Measurements from ENCODE around the gene TMEM45B. TPM values are rescaled to one million over a fixed set of nuclear protein-coding genes. Genes with fewer than 3 reads are reported as not detected.
"Not testable (repeated sequence)": the region's sequence is repeated elsewhere in the genome, so short reads cannot be mapped to it uniquely, and the experiment has no call there.

The TMEM45B gene
- not detected in 2 replicates for total RNA-seq (2014; rRNA removed)
- 0.05 TPM for polyA plus RNA-seq (2012)

GRCh38 chr11:129815596-129816461 lies at the start of gene TMEM45B:
TMEM45B (plus strand) TSS chr11:129815848; CDS start chr11:129852483, 36,635 bp downstream.
- no peak for DNase-seq (ENCODE audit: low read depth)

GRCh38 chr11:129766898-129767604 lies 48.6 kb upstream of the TMEM45B start:
- DNase-seq (ENCODE audit: low read depth), result no peak

DNA sequence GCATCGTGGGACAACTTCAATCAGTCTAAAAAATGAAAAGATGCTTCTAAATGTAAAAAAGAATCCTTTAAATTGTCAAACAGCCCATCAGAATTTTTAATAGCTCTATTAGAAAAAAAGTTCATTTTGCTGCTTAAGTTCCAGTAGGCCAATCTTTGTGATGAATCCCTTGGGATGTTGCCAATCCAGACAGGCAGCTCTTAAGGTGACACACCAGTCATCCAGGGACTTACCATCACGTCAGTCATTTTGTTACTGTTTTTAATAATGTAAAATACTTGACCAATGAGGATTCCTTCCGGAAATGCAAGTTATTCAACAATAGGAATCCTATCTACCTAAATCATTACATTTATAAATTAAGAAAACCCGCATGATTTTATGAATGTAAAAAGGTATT lies 47.8 kb upstream of the TMEM45B start:
- no peak for DNase-seq (ENCODE audit: low read depth)

GRCh38 chr11:129768356-129768755 lies 47.3 kb upstream of the TMEM45B start:
- no peak for DNase-seq (ENCODE audit: low read depth)

DNA sequence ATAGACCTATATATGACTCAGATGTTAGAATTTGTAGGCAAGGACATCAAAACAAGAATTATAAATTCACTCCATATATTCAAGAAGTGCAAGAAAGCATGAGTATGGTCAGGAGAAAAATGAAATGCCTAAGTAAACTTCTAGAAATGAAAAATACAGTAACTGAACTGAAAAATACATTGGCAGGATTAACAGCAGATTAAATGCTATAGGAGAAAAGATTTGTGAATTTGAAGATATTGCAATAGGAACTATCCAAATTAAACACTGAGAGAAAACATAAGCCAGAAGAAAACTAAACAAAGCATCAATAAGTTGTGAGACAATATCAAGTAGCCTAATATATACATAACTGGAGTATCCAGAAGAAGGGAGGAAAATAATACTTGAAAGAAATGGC lies 46.6 kb upstream of the TMEM45B start:
- DNase-seq (ENCODE audit: low read depth), result no peak

DNA sequence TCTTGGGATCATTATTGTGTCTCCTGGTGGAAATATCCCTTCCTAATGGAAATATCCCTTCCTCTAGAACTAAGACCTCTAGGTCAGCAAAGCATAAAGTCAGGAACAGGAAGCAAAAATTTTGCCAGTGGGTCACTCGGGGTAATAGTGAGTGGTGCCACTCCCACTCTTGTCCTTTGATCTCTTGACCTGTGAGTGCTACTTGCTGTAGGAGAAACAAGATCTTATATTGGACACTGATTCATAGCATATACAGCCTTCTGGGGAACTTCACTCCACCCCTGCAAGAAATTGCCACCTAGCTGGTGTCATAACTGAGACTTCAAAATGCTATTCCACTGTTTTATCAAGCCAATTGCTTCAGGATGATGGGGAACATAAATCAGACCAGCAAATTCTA lies 44.7 kb upstream of the TMEM45B start:
- no peak for DNase-seq (ENCODE audit: low read depth)

- DNase-seq (ENCODE audit: low read depth), result not testable (repeated sequence)
Observed at GRCh38 chr11:129771456-129771855, 44.2 kb upstream of the TMEM45B start.

- DNase-seq (ENCODE audit: low read depth), result no peak
Observed at GRCh38 chr11:129778877-129779276, 36.8 kb upstream of the TMEM45B start.

DNA sequence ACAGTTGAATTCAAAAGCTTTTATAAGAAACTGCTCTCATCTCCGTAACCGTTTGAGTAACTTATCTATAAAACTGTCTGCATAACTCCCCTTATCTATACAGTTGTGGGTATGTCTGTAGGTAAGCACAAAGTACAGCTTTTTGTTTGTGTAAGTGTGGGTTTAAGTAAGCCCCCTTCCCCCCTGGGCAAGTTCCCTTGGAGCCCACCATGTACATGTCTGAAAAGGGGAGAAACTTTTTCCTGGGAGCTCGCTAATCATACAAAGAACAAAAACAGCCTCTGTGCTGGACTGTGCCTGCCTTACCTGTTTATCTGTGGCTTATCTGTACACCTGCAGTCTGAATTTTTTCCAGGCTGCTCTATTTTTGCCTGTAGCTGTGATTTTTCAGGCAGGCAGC lies 36.3 kb upstream of the TMEM45B start:
- no peak for DNase-seq (ENCODE audit: low read depth)

DNA sequence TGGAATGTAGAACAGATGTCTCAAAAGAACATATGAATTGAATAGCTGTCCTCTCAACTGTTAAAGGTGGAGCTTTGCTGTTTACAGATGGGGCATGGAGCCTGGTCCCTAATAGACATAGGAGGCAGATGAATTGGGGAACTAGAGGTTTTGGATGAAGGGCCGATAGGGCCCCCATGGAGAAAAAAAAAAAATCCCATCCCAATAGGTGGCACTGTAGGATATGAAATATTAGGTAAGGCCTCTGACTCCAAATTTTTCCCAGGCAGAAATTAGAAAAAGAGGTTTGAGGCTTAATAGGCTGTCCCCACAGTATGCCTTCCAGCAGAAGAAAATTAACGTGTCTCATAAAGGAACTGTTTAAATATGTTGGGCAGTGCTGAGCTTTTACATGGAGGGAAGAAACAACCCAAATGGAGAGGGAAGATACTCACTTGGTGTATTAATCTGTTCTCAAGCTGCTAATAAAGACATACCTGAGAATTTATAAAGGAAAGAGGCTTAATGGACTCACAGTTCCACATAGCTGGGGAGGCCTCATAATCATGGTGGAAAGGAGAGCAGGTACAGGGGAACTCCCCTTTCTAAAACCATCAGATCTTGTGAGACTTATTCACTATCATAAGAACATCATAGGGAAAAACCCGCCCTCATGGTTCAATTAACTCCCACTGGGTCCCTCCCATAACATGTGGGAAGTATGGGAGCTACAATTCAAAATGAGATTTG lies 30.1 kb upstream of the TMEM45B start:
- DNase-seq (ENCODE audit: low read depth), result peak; percentile 27

DNA sequence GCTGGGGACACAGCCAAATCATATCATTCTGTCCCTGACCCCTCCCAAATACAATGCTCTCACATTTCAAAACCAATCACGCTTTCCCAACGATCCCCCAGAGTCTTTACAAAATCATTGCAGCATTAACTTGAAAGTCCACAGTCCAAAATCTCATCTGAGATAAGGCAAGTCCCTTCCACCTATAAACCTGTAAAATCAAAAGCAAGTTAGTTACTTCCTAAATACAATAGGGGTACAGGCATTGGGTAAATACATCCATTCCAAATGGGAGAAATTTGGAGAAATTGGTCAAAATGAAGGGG lies 29.6 kb upstream of the TMEM45B start:
- DNase-seq (ENCODE audit: low read depth), result not testable (repeated sequence)

DNA sequence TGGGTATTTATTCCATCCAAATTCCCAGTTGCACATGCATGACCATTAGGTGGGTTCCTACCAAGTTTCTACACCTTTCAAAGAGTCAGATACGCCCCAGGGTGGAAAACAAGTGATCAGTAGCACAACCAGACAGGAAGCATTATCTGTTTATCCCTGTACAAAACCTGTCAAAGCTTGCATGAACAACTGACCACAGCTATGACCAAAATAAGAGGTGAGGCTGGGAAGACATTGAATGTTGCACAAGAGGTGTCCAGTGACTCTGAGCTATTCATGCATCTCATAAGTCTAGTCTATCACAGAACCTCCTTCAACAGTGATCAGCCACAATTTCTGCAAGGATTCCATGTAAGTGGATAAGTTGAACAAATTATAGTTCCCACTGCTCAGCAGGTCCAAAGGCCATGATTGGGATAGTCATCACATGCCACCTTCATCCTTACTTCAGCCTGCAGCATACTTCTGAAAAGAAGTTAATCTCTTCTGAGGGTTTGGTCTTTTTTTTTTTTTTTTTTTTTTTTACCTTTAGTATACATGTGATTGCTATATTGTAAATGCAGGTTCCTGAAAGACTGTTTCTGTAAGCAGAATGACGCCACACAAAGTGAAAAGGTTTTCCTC lies 28.0 kb upstream of the TMEM45B start:
- no peak for DNase-seq (ENCODE audit: low read depth)

GRCh38 chr11:129788278-129788677 lies 27.4 kb upstream of the TMEM45B start:
- DNase-seq (ENCODE audit: low read depth), result no peak

DNA sequence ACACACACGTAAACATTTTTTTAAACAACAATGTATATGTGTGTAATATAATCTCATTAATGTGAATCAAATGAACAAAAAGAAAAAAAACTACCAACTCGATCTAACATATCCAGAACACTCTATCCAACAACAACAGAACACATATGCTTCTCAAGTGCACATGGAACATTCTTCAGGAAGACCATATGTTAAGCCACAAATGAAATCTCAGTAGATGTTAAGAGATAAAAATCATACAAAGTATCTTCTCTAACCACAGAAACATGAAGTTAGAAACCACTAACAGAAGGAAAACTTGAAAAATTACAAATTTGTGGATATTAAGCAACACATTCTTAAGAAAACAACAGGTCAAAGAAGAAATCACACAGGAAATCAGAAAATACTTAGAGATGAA lies 25.5 kb upstream of the TMEM45B start:
- no peak for DNase-seq (ENCODE audit: low read depth)

DNA sequence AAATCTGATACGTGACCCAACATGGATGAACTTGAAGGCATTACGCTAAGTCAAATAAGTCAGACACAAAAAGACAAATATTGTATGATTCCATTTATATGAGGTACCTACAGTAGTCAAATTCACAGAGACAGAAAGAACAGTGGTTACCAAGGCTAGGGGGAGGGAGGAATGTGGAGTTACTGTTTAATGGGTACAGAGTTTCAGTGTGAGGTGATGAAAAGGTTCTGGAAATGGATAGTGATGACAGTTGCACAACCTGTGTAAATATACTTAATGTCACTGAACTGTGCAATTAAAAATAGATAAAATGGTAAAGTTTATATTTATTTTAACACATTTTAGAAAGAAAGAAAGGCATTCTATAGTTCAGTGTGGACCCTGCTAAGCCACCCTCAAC lies 24.1 kb upstream of the TMEM45B start:
- DNase-seq (ENCODE audit: low read depth), result no peak

DNA sequence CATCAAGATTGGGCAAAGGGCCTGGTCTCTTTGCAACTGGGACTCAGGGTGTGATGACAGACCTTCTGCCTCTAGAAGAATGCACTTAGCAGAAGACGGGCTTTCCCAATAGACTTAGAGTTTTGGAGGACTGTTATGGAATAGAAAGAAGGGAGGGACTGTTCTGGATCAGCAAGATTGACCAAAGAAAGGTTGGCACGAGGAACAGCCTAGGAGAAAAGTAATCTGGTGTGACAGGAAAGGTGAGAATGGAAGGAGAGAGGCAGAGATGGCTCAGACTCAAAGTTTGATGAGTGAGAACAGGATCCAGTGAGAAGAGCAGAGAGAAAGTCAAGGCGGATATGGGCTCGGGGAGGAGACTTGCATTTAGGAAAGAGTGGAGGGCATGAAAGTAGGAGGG lies 23.0 kb upstream of the TMEM45B start:
- DNase-seq (ENCODE audit: low read depth), result no peak

- no peak for DNase-seq (ENCODE audit: low read depth)
Observed at GRCh38 chr11:129795089-129795488, 20.6 kb upstream of the TMEM45B start.

DNA sequence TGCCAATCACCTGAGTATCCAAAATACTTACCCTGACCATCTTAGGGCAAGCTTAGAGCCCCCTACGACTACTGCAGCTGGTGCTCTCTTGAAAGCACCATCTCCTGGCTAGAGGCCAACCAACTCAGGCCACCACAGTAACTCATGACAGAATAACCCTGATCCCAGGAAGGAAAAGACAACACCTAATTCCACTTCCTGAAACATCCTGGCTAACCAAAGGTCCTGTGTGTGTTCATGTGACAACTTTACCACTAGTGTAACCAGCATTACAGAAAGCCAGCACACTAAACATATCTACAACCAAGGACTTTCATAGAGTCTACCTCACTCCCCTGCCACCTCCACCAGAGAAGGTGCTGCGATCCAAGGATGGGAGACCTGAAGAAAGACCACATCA lies 17.4 kb upstream of the TMEM45B start:
- no peak for DNase-seq (ENCODE audit: low read depth)

DNA sequence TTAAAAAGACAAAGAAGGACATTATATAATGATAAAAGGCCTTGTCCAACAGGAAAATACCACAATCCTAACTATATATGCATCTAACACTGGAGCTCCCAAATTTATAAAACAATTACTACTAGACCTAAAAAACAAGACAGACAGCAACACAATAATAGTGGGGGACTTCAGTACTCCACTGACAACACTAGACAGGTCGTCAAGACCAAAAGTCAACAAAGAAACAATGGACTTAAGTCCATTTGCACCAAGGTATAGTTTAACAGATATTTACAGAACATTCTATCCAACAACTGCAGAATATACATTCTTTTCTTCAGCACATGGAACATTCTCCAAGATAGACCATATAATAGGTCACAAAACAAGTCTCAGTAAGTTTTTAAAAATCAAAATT lies 15.5 kb upstream of the TMEM45B start:
- DNase-seq (ENCODE audit: low read depth), result not testable (repeated sequence)

- DNase-seq (ENCODE audit: low read depth), result no peak
Observed at GRCh38 chr11:129800655-129801054, 15.0 kb upstream of the TMEM45B start.

DNA sequence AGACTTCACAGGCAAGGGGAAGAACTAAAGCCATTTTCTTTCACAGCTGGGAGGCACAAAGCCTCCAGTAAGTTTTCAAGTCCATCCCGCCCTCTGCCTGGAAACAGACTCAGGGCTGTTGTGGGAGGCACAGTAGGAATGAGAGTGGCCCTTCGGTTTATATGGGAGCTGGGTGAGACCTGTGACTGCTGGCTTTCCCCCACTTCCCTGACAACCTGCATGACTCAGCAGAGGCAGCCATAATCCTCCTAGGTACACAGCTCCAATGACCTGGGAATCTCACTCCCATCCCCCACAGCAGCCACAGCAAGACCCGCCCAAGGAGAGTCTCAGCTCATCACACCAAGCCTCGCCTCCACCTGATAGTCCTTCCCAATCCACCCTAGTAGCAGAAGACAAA lies 12.1 kb upstream of the TMEM45B start:
- no peak for DNase-seq (ENCODE audit: low read depth)

DNA sequence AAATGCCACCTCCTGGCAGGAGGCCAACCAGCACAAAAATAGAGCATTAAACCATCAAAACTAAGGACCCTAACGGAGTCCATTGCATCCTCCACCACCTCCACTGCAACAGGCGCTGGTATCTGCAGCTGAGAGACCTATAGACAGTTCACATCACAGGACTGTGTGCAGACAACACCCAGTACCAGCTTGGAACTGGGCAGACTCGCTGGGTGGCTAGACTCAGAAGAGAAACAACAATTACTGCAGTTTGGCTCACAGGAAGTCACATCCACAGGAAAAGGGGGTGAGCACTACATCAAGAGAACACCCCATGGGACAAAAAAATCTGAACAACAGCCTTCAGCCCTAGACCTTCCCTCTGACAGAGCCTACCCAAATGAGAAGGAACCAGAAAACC lies 11.6 kb upstream of the TMEM45B start:
- DNase-seq (ENCODE audit: low read depth), result no peak
